Mesendoderm (in vitro differentiated cells): Measurements from ENCODE around the gene UBE2H.

Source experiments
- DNase-seq: peaks from one replicate; pipeline ENCODE4 v3.0.0; 2013
- H2AK5ac ChIP-seq: 2 replicates; pipeline ENCODE4 v1.6.1; 2013; ENCODE audit warnings: low read length, inconsistent platforms
- H2BK120ac ChIP-seq: 2 replicates; pipeline ENCODE4 v1.6.1; 2013; ENCODE audit warnings: low read depth, mild to moderate bottlenecking, low read length, moderate library complexity, mixed read lengths
- H2BK15ac ChIP-seq: replicated peaks from 2 replicates; pipeline ENCODE4 v1.6.1; 2013; ENCODE audit warnings: low read depth, mild to moderate bottlenecking, moderate library complexity
- H2BK5ac ChIP-seq: 2 replicates; pipeline ENCODE4 v1.6.1; 2013; ENCODE audit warnings: low read length, inconsistent platforms
- H3K18ac ChIP-seq: 2 replicates; pipeline ENCODE4 v1.6.1; 2013; ENCODE audit warnings: mild to moderate bottlenecking, low read length, mixed read lengths
- H3K23ac ChIP-seq: one replicate; pipeline ENCODE4 v1.6.1; 2013; ENCODE audit warnings: low read length
- H3K27ac ChIP-seq: 2 replicates; pipeline ENCODE4 v1.5.1; 2013; ENCODE audit warnings: low read depth, mild to moderate bottlenecking, inconsistent platforms, low read length, moderate library complexity
- H3K27me3 ChIP-seq: 2 replicates; pipeline ENCODE4 v1.6.1; 2013; ENCODE audit warnings: low read length, control low read depth, mild to moderate bottlenecking, inconsistent platforms; ENCODE audit not compliant: insufficient read depth, poor library complexity
- H3K36me3 ChIP-seq: 2 replicates; pipeline ENCODE4 v1.6.1; 2013; ENCODE audit warnings: low read length, inconsistent platforms; ENCODE audit not compliant: control insufficient read depth, insufficient read depth
- H3K4ac ChIP-seq: one replicate; pipeline ENCODE4 v1.6.1; 2013; ENCODE audit warnings: low read depth, mild to moderate bottlenecking, low read length, moderate library complexity
- H3K4me1 ChIP-seq: 2 replicates; pipeline ENCODE4 v1.6.1; 2013; ENCODE audit warnings: low read depth, low read length, inconsistent platforms; ENCODE audit not compliant: control insufficient read depth
- H3K4me2 ChIP-seq: 2 replicates; pipeline ENCODE4 v1.6.1; 2013; ENCODE audit warnings: low read length
- H3K4me3 ChIP-seq: 2 replicates; pipeline ENCODE4 v1.5.1; 2013; ENCODE audit warnings: mild to moderate bottlenecking, low read length
- H3K56ac ChIP-seq: one replicate; pipeline ENCODE4 v1.6.1; 2013; ENCODE audit warnings: low read length
- H3K79me1 ChIP-seq: 2 replicates; pipeline ENCODE4 v1.6.1; 2013; ENCODE audit warnings: low read length, inconsistent platforms
- H3K79me2 ChIP-seq: 2 replicates; pipeline ENCODE4 v1.6.1; 2013; ENCODE audit warnings: mild to moderate bottlenecking, low read length; ENCODE audit not compliant: control insufficient read depth, insufficient read depth
- H3K9ac ChIP-seq: 2 replicates; pipeline ENCODE4 v1.6.1; 2013; ENCODE audit warnings: low read length, inconsistent platforms
- H4K5ac ChIP-seq: one replicate; pipeline ENCODE4 v1.6.1; 2013; ENCODE audit warnings: low read length
- H4K8ac ChIP-seq: one replicate; pipeline ENCODE4 v1.6.1; 2013; ENCODE audit warnings: low read depth, mild to moderate bottlenecking, control low read depth, low read length, moderate library complexity
- WGBS: extraction: QIAGEN DNeasy Blood & Tissue Kit; methylation state at CpG from one replicate; pipeline ENCODE4 v1.1.7; 2013; ENCODE audit warnings: low lambda C conversion rate, missing lambda C conversion rate; ENCODE audit not compliant: insufficient coverage; ENCODE audit errors: extremely low coverage; 5-methylcytosine and 5-hydroxymethylcytosine counted together

The UBE2H gene

GRCh38 chr7:129884495-129884894, 68.3 kb downstream of the UBE2H start:
- Histone ChIP-seq H3K9ac (no peak overlapping the region), H3K4me2 (no peak overlapping the region), H3K79me1 (peaks cover 2% of the 10 kb centered on the region), H3K36me3 (no peaks in the 10 kb centered on the region), H3K4ac (no peak overlapping the region), H3K27me3 (no peaks in the 10 kb centered on the region), H3K23ac (no peak overlapping the region), H2BK5ac (no peak overlapping the region), H3K27ac (no peak overlapping the region), H2BK120ac (no peak overlapping the region), H3K4me1 (no peaks in the 10 kb centered on the region), H2BK15ac (no peak overlapping the region), H3K79me2 (no peaks in the 10 kb centered on the region), H3K56ac (no peak overlapping the region), H2AK5ac (no peak overlapping the region), H3K18ac (no peak overlapping the region), H4K5ac (no peak overlapping the region), H4K8ac (no peak overlapping the region), H3K4me3 (no peak overlapping the region)
- no peak for DNase-seq
- WGBS: no CpG with 5 or more reads among the region's 5 CpGs

- H3K9ac ChIP-seq: no peak overlapping the region
- H3K79me1 ChIP-seq: no peaks in the 10 kb centered on the region
- H3K27ac ChIP-seq: no peak overlapping the region
- WGBS: no CpG with 5 or more reads among the region's 7 CpGs
- H3K27me3 ChIP-seq: no peaks in the 10 kb centered on the region
- no peak overlapping the region for H2BK120ac ChIP-seq
- H3K79me2 ChIP-seq: no peaks in the 10 kb centered on the region
- H3K4me2 ChIP-seq: no peak overlapping the region
- no peak overlapping the region for H4K8ac ChIP-seq
- no peak overlapping the region for H3K4ac ChIP-seq
- no peak for DNase-seq
- H3K23ac ChIP-seq: no peak overlapping the region
- H3K4me3 ChIP-seq: no peak overlapping the region
- no peak overlapping the region for H2BK5ac ChIP-seq
- no peak overlapping the region for H4K5ac ChIP-seq
- no peak overlapping the region for H2BK15ac ChIP-seq
- no peak overlapping the region for H3K56ac ChIP-seq
- no peak overlapping the region for H2AK5ac ChIP-seq
- H3K18ac ChIP-seq: no peak overlapping the region
- no peaks in the 10 kb centered on the region for H3K4me1 ChIP-seq
- no peaks in the 10 kb centered on the region for H3K36me3 ChIP-seq
These were observed 69.6 kb downstream of the UBE2H start for GRCh38 chr7:129883151-129883550.

- no peak overlapping the region for H2BK5ac ChIP-seq
- no peak overlapping the region for H3K23ac ChIP-seq
- H4K8ac ChIP-seq: no peak overlapping the region
- H3K4me1 ChIP-seq: no peaks in the 10 kb centered on the region
- H3K36me3 ChIP-seq: no peaks in the 10 kb centered on the region
- no peaks in the 10 kb centered on the region for H3K27me3 ChIP-seq
- no CpG with 5 or more reads among the region's 3 CpGs for WGBS
- H3K4ac ChIP-seq: no peak overlapping the region
- H2BK120ac ChIP-seq: no peak overlapping the region
- H3K79me1 ChIP-seq: no peaks in the 10 kb centered on the region
- no peak overlapping the region for H3K4me2 ChIP-seq
- H3K56ac ChIP-seq: no peak overlapping the region
- DNase-seq: no peak
- H3K18ac ChIP-seq: no peak overlapping the region
- no peak overlapping the region for H4K5ac ChIP-seq
- H3K79me2 ChIP-seq: no peaks in the 10 kb centered on the region
- H3K9ac ChIP-seq: no peak overlapping the region
- no peak overlapping the region for H3K4me3 ChIP-seq
- no peak overlapping the region for H2BK15ac ChIP-seq
- H3K27ac ChIP-seq: no peak overlapping the region
- no peak overlapping the region for H2AK5ac ChIP-seq
These were observed 70.2 kb downstream of the UBE2H start for GRCh38 chr7:129882531-129882930.

- H3K4me1 ChIP-seq: peaks cover 4% of the 10 kb centered on the region
- H2BK120ac ChIP-seq: no peak overlapping the region
- no peak overlapping the region for H3K4me2 ChIP-seq
- H2AK5ac ChIP-seq: no peak overlapping the region
- no peak overlapping the region for H3K4ac ChIP-seq
- DNase-seq: no peak
- H3K27me3 ChIP-seq: no peaks in the 10 kb centered on the region
- H4K5ac ChIP-seq: no peak overlapping the region
- no peak overlapping the region for H4K8ac ChIP-seq
- H3K79me1 ChIP-seq: peaks cover 1% of the 10 kb centered on the region
- no peak overlapping the region for H3K4me3 ChIP-seq
- no peak overlapping the region for H3K27ac ChIP-seq
- no peak overlapping the region for H3K23ac ChIP-seq
- no peak overlapping the region for H3K9ac ChIP-seq
- H3K18ac ChIP-seq: no peak overlapping the region
- H2BK5ac ChIP-seq: no peak overlapping the region
- no peak overlapping the region for H2BK15ac ChIP-seq
- H3K36me3 ChIP-seq: no peaks in the 10 kb centered on the region
- no CpG with 5 or more reads among the region's 3 CpGs for WGBS
- H3K79me2 ChIP-seq: no peaks in the 10 kb centered on the region
- no peak overlapping the region for H3K56ac ChIP-seq
These were observed 75.5 kb downstream of the UBE2H start for GRCh38 chr7:129877146-129877792.

GRCh38 chr7:129875745-129876411, 76.9 kb downstream of the UBE2H start:
- no peaks in the 10 kb centered on the region for H3K27me3 ChIP-seq
- H3K18ac ChIP-seq: no peak overlapping the region
- H3K79me1 ChIP-seq: peaks cover 1% of the 10 kb centered on the region
- H3K23ac ChIP-seq: no peak overlapping the region
- no peak overlapping the region for H4K5ac ChIP-seq
- no peaks in the 10 kb centered on the region for H3K36me3 ChIP-seq
- H2BK120ac ChIP-seq: no peak overlapping the region
- peaks cover 4% of the 10 kb centered on the region for H3K4me1 ChIP-seq
- no peak overlapping the region for H3K4me2 ChIP-seq
- H3K9ac ChIP-seq: no peak overlapping the region
- no peak overlapping the region for H3K56ac ChIP-seq
- H3K79me2 ChIP-seq: no peaks in the 10 kb centered on the region
- no peak overlapping the region for H2AK5ac ChIP-seq
- no peak overlapping the region for H4K8ac ChIP-seq
- H2BK5ac ChIP-seq: no peak overlapping the region
- peak; percentile 53 for DNase-seq
- no CpG with 5 or more reads among the region's 5 CpGs for WGBS
- no peak overlapping the region for H3K4ac ChIP-seq
- H3K27ac ChIP-seq: no peak overlapping the region
- no peak overlapping the region for H2BK15ac ChIP-seq
- H3K4me3 ChIP-seq: no peak overlapping the region

DNA sequence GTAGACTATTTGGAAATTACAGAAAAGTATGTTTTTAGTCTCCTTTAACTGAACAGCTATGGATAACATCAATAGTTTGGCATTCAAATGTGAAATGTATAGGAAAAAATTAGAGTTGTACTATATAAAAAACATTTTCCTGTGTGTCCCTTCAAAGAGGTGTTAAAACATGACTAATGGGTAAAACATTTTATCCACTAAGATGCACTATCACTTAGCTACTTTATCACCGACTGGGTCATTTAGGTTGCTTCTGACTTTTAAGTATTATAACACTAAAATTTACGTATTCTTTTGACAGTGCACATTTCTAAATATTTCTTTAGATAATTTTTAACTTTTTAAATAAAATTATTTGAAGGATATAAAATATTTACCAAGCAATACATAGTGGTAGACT, 77.6 kb downstream of the UBE2H start:
- H3K4ac ChIP-seq: no peak overlapping the region
- no peaks in the 10 kb centered on the region for H3K36me3 ChIP-seq

More for the DNA sequence above, 77.6 kb downstream of the UBE2H start:
- DNase-seq: peak; percentile 12
- WGBS: no CpG with 5 or more reads among the region's 2 CpGs
- H3K4me2 ChIP-seq: no peak overlapping the region
- no peak overlapping the region for H3K23ac ChIP-seq
- no peaks in the 10 kb centered on the region for H3K79me2 ChIP-seq
- H4K5ac ChIP-seq: no peak overlapping the region
- no peak overlapping the region for H3K4me3 ChIP-seq
- H3K9ac ChIP-seq: no peak overlapping the region
- no peak overlapping the region for H2AK5ac ChIP-seq
- no peak overlapping the region for H2BK120ac ChIP-seq
- no peaks in the 10 kb centered on the region for H3K27me3 ChIP-seq
- H2BK5ac ChIP-seq: no peak overlapping the region
- H3K27ac ChIP-seq: no peak overlapping the region
- H3K18ac ChIP-seq: no peak overlapping the region
- H4K8ac ChIP-seq: no peak overlapping the region
- no peak overlapping the region for H2BK15ac ChIP-seq
- peaks cover 4% of the 10 kb centered on the region for H3K4me1 ChIP-seq
- H3K56ac ChIP-seq: no peak overlapping the region
- peaks cover 1% of the 10 kb centered on the region for H3K79me1 ChIP-seq
